Activated T-helper 2 cell treated with anti-CD3 and anti-CD28 coated beads, Interferon-gamma antibody, Interleukin-2, Interleukin-4, amounts not matched to agents 10 μg/mL and 5 μg/mL and 100 μg/mL, durations not matched to agents 14 hours and 24 hours and 36 hours (primary cell): ENCODE measurements around the gene CMBL. TPM values are rescaled to one million over a fixed set of nuclear protein-coding genes. Genes with fewer than 3 reads are reported as not detected.
"Not testable (repeated sequence)": the region's sequence is repeated elsewhere in the genome, so short reads cannot be mapped to it uniquely, and the experiment has no call there.

Experiments used
- DNase-seq: peaks from one replicate; pipeline ENCODE4 v3.0.0; 2021; ENCODE audit warnings: low spot score
- H3K27ac Mint-ChIP-seq: one replicate; pipeline ENCODE4 v1.8.0; 2021; ENCODE audit warnings: mixed read lengths
- H3K27me3 Mint-ChIP-seq: one replicate; pipeline ENCODE4 v1.8.0; 2021; ENCODE audit warnings: low read depth, mixed read lengths
- H3K36me3 Mint-ChIP-seq: one replicate; pipeline ENCODE4 v1.8.0; 2021; ENCODE audit warnings: low read depth, mixed read lengths
- H3K4me1 Mint-ChIP-seq: one replicate; pipeline ENCODE4 v1.8.0; 2021; ENCODE audit warnings: low read depth, mixed read lengths
- H3K4me3 Mint-ChIP-seq: one replicate; pipeline ENCODE4 v1.8.0; 2021; ENCODE audit warnings: low read depth, mild to moderate bottlenecking, moderate library complexity, mixed read lengths
- H3K9me3 Mint-ChIP-seq: one replicate; pipeline ENCODE4 v1.8.0; 2021; ENCODE audit warnings: mixed read lengths
- intact Hi-C: fragments of 100-400 bp; cut with micrococcal nuclease; formaldehyde crosslinking; loops from one replicate; pipeline ENCODE4 v1.15.1; 2023
- total RNA-seq: library from RNA; stranded (reverse); gene quantifications from 2 replicates; pipeline ENCODE4 v1.2.3, GENCODE V29; 2022

Gene CMBL
- total RNA-seq, 1 donor from 2014 or later, result 0.23 TPM

GRCh38 chr5:10310835-10311570 is 3.3 kb upstream of the CMBL start:
- intact Hi-C loops, DNase-seq, H3K9me3 Mint-ChIP-seq, H3K4me1 Mint-ChIP-seq, H3K36me3 Mint-ChIP-seq, H3K4me3 Mint-ChIP-seq, H3K27ac Mint-ChIP-seq: not testable (repeated sequence)
- peaks cover 27% of the 10 kb centered on the region for H3K27me3 Mint-ChIP-seq

- no peaks in the 10 kb centered on the region for H3K9me3 Mint-ChIP-seq
- no peak overlapping the region for H3K27ac Mint-ChIP-seq
- no peaks in the 10 kb centered on the region for H3K36me3 Mint-ChIP-seq
- no peak overlapping the region for H3K4me3 Mint-ChIP-seq
- no peak for DNase-seq
- peaks cover 29% of the 10 kb centered on the region for H3K27me3 Mint-ChIP-seq
- H3K4me1 Mint-ChIP-seq, result peaks cover 7% of the 10 kb centered on the region
- intact Hi-C loops, result no loop called here
Observed at GRCh38 chr5:10310066-10310779, 2.5 kb upstream of the CMBL start.

- Mint-ChIP-seq H3K9me3 (no peaks in the 10 kb centered on the region), H3K4me1 (peaks cover 7% of the 10 kb centered on the region), H3K4me3 (peak overlapping the region; percentile 32), H3K27ac (no peak overlapping the region), H3K36me3 (no peaks in the 10 kb centered on the region), H3K27me3 (peaks cover 37% of the 10 kb centered on the region)
- intact Hi-C loops, result loop anchor here (10.0 kb wide), 1 partner anchor 376 kb away; no protein-coding TSS in a partner anchor
- no peak for DNase-seq
Observed at GRCh38 chr5:10308844-10309243, 1.1 kb upstream of the CMBL start.

- peak overlapping the region; percentile 73 for H3K4me3 Mint-ChIP-seq
- H3K36me3 Mint-ChIP-seq, result no peaks in the 10 kb centered on the region
- no peaks in the 10 kb centered on the region for H3K9me3 Mint-ChIP-seq
- no peak overlapping the region for H3K27ac Mint-ChIP-seq
- intact Hi-C loops, result loop anchor here (10.0 kb wide), 1 partner anchor 378 kb away; no protein-coding TSS in a partner anchor
- peaks cover 37% of the 10 kb centered on the region for H3K27me3 Mint-ChIP-seq
- DNase-seq, result no peak
- H3K4me1 Mint-ChIP-seq, result peaks cover 7% of the 10 kb centered on the region
Observed at GRCh38 chr5:10306806-10307205, 896 bp downstream of the CMBL start.

- peaks cover 37% of the 10 kb centered on the region for H3K27me3 Mint-ChIP-seq
- no peak overlapping the region for H3K4me3 Mint-ChIP-seq
- peaks cover 7% of the 10 kb centered on the region for H3K4me1 Mint-ChIP-seq
- H3K9me3 Mint-ChIP-seq, result no peaks in the 10 kb centered on the region
- DNase-seq, result no peak
- intact Hi-C loops, result loop anchor here (10.0 kb wide), 1 partner anchor 379 kb away; no protein-coding TSS in a partner anchor
- no peaks in the 10 kb centered on the region for H3K36me3 Mint-ChIP-seq
- no peak overlapping the region for H3K27ac Mint-ChIP-seq
Observed at GRCh38 chr5:10306114-10306513, 1.6 kb downstream of the CMBL start.

GRCh38 chr5:10304932-10305331 is 2.8 kb downstream of the CMBL start:
- peaks cover 37% of the 10 kb centered on the region for H3K27me3 Mint-ChIP-seq
- intact Hi-C loops, result loop anchor here (10.0 kb wide), 1 partner anchor 380 kb away; no protein-coding TSS in a partner anchor

GRCh38 chr5:10303699-10304170 is 4.0 kb downstream of the CMBL start:
- H3K9me3 Mint-ChIP-seq, result no peaks in the 10 kb centered on the region
- peaks cover 4% of the 10 kb centered on the region for H3K4me1 Mint-ChIP-seq
- DNase-seq, result no peak
- no peak overlapping the region for H3K4me3 Mint-ChIP-seq
- no peaks in the 10 kb centered on the region for H3K36me3 Mint-ChIP-seq
- no peak overlapping the region for H3K27ac Mint-ChIP-seq
- peaks cover 37% of the 10 kb centered on the region for H3K27me3 Mint-ChIP-seq
- intact Hi-C loops, result loop anchor here (10.0 kb wide), 1 partner anchor 381 kb away; no protein-coding TSS in a partner anchor

More at GRCh38 chr5:10304932-10305331, 2.8 kb downstream of the CMBL start:
- Mint-ChIP-seq H3K9me3 (no peaks in the 10 kb centered on the region), H3K36me3 (no peaks in the 10 kb centered on the region), H3K4me1 (peaks cover 4% of the 10 kb centered on the region), H3K27ac (no peak overlapping the region), H3K4me3 (no peak overlapping the region)
- no peak for DNase-seq

- peaks cover 32% of the 10 kb centered on the region for H3K27me3 Mint-ChIP-seq
- intact Hi-C loops, result loop anchor here (10.0 kb wide), 1 partner anchor 382 kb away; no protein-coding TSS in a partner anchor
- H3K27ac Mint-ChIP-seq, result no peak overlapping the region
- no peaks in the 10 kb centered on the region for H3K9me3 Mint-ChIP-seq
- H3K4me3 Mint-ChIP-seq, result no peak overlapping the region
- DNase-seq, result no peak
- no peaks in the 10 kb centered on the region for H3K36me3 Mint-ChIP-seq
- H3K4me1 Mint-ChIP-seq, result peaks cover 4% of the 10 kb centered on the region
Observed at GRCh38 chr5:10303201-10303600, 4.5 kb downstream of the CMBL start.

GRCh38 chr5:10301842-10302610 is 5.7 kb downstream of the CMBL start:
- no peaks in the 10 kb centered on the region for H3K36me3 Mint-ChIP-seq
- intact Hi-C loops, result loop anchor here (10.0 kb wide), 1 partner anchor 383 kb away; no protein-coding TSS in a partner anchor

GRCh38 chr5:10301266-10301665 is 6.4 kb downstream of the CMBL start:
- Mint-ChIP-seq H3K27me3 (peaks cover 25% of the 10 kb centered on the region), H3K9me3 (no peaks in the 10 kb centered on the region), H3K36me3 (no peaks in the 10 kb centered on the region), H3K4me1 (no peaks in the 10 kb centered on the region), H3K4me3 (no peak overlapping the region), H3K27ac (no peak overlapping the region)
- DNase-seq, result no peak
- intact Hi-C loops, result loop anchor here (10.0 kb wide), 1 partner anchor 384 kb away; no protein-coding TSS in a partner anchor

More at GRCh38 chr5:10301842-10302610, 5.7 kb downstream of the CMBL start:
- H3K9me3 Mint-ChIP-seq, result no peaks in the 10 kb centered on the region
- no peaks in the 10 kb centered on the region for H3K4me1 Mint-ChIP-seq
- no peak for DNase-seq
- no peak overlapping the region for H3K4me3 Mint-ChIP-seq
- peaks cover 31% of the 10 kb centered on the region for H3K27me3 Mint-ChIP-seq
- no peak overlapping the region for H3K27ac Mint-ChIP-seq

- intact Hi-C loops, result loop anchor here (10.0 kb wide), 1 partner anchor 385 kb away; no protein-coding TSS in a partner anchor
- H3K9me3 Mint-ChIP-seq, result no peaks in the 10 kb centered on the region
- DNase-seq, result no peak
- no peak overlapping the region for H3K4me3 Mint-ChIP-seq
- H3K36me3 Mint-ChIP-seq, result no peaks in the 10 kb centered on the region
- H3K27me3 Mint-ChIP-seq, result peaks cover 20% of the 10 kb centered on the region
- no peaks in the 10 kb centered on the region for H3K4me1 Mint-ChIP-seq
- H3K27ac Mint-ChIP-seq, result no peak overlapping the region
Observed at GRCh38 chr5:10300246-10300645, 7.5 kb downstream of the CMBL start.

- no peak for DNase-seq
- Mint-ChIP-seq H3K36me3 (no peaks in the 10 kb centered on the region), H3K27ac (no peak overlapping the region), H3K9me3 (no peaks in the 10 kb centered on the region), H3K27me3 (peaks cover 20% of the 10 kb centered on the region), H3K4me1 (no peaks in the 10 kb centered on the region), H3K4me3 (no peak overlapping the region)
- intact Hi-C loops, result no loop called here
Observed at GRCh38 chr5:10297646-10298204, 10.0 kb downstream of the CMBL start.
